Measurements from ENCODE around the gene CKS1B.
"Not testable (repeated sequence)": the region's sequence is repeated elsewhere in the genome, so short reads cannot be mapped to it uniquely, and the experiment has no call there.

Gene CKS1B

GRCh38 chr1:154966111-154966510, 8.4 kb upstream of the CKS1B start:
- no peak for DNase-seq

- no peak for DNase-seq
These were observed 7.0 kb upstream of the CKS1B start for GRCh38 chr1:154967331-154967950.

- DNase-seq, result no peak
These were observed 5.8 kb upstream of the CKS1B start for GRCh38 chr1:154968731-154969130.

GRCh38 chr1:154969246-154969645, 5.2 kb upstream of the CKS1B start:
- DNase-seq, result no peak

- DNase-seq, result no peak
These were observed 4.5 kb upstream of the CKS1B start for GRCh38 chr1:154969860-154970452.

GRCh38 chr1:154970631-154971340, 3.7 kb upstream of the CKS1B start, which contains the start of gene SHC1:
TSS of gene SHC1 (minus strand) at chr1:154970747. CDS start at chr1:154970526, 221 bp downstream.
- peak; percentile 72 for DNase-seq

- no peak for DNase-seq
These were observed 3.0 kb upstream of the CKS1B start for GRCh38 chr1:154971341-154971998.

GRCh38 chr1:154972213-154972516, 2.3 kb upstream of the CKS1B start:
- no peak for DNase-seq

- DNase-seq, result no peak
These were observed 1.8 kb upstream of the CKS1B start for GRCh38 chr1:154972517-154973343.

- peak; percentile 85 for DNase-seq
These were observed 958 bp upstream of the CKS1B start for GRCh38 chr1:154973344-154974101.

- DNase-seq, result peak; percentile 94
These were observed 427 bp downstream of the CKS1B start for GRCh38 chr1:154974808-154975408.

- DNase-seq, result no peak
These were observed 1.1 kb downstream of the CKS1B start for GRCh38 chr1:154975409-154976059.

GRCh38 chr1:154977762-154978161, 3.3 kb downstream of the CKS1B start:
- DNase-seq, result not testable (repeated sequence)

- no peak for DNase-seq
These were observed 3.9 kb downstream of the CKS1B start for GRCh38 chr1:154978360-154978759.

- DNase-seq, result no peak
These were observed 7.9 kb downstream of the CKS1B start for GRCh38 chr1:154982341-154982740.

- DNase-seq, result peak; percentile 99
These were observed 8.6 kb downstream of the CKS1B start, which contains the start of gene FLAD1 for GRCh38 chr1:154982897-154983648. TSS of gene FLAD1 (plus strand) at chr1:154983344. CDS start at chr1:154983695, 351 bp downstream.

GRCh38 chr1:154983776-154984466, 9.4 kb downstream of the CKS1B start:
- DNase-seq, result no peak

GRCh38 chr1:154986736-154987135, 12.3 kb downstream of the CKS1B start:
- not testable (repeated sequence) for DNase-seq

- no peak for DNase-seq
These were observed 12.8 kb downstream of the CKS1B start for GRCh38 chr1:154987326-154987725.
